HepG2 (cell line): ENCODE measurements around the gene NOL4L. TPM values are rescaled to one million over a fixed set of nuclear protein-coding genes. Genes with fewer than 3 reads are reported as not detected.
A peak's percentile ranks its signal among the peaks of the same experiment; 100 is the strongest.

Experiments used
- ESRRA ChIP-seq: sonication (generic); formaldehyde crosslinking; IDR thresholded peaks from 2 replicates; pipeline ENCODE4 v1.5.1; 2020; ENCODE audit warnings: mild to moderate bottlenecking, low read depth, missing genetic modification reagents
- FOXJ3 ChIP-seq: sonication (generic); formaldehyde crosslinking; IDR thresholded peaks from 2 replicates; pipeline ENCODE4 v1.4.0; 2020; ENCODE audit warnings: missing genetic modification reagents, mild to moderate bottlenecking, borderline replicate concordance
- HES4 ChIP-seq: sonication (generic); formaldehyde crosslinking; IDR thresholded peaks from 2 replicates; pipeline ENCODE4 v1.9.0; 2021; ENCODE audit warnings: mild to moderate bottlenecking, missing genetic modification reagents, borderline replicate concordance
- NR3C1 ChIP-seq: sonication (generic); formaldehyde crosslinking; IDR thresholded peaks from 2 replicates; pipeline ENCODE4 v1.4.0; 2020; ENCODE audit warnings: missing genetic modification reagents
- SCMH1 ChIP-seq: sonication (generic); formaldehyde crosslinking; IDR thresholded peaks from 2 replicates; pipeline ENCODE4 v1.9.0; 2021; ENCODE audit warnings: missing genetic modification reagents, mild to moderate bottlenecking, borderline replicate concordance
- TRIM24 ChIP-seq: sonication (generic); formaldehyde crosslinking; IDR thresholded peaks from 2 replicates; pipeline ENCODE4 v1.8.0; 2022; ENCODE audit warnings: mild to moderate bottlenecking, missing genetic modification reagents
- ZFP62 ChIP-seq: sonication (generic); formaldehyde crosslinking; IDR thresholded peaks from 2 replicates; pipeline ENCODE4 v1.4.0; 2020; ENCODE audit warnings: missing genetic modification reagents
- ZNF121 ChIP-seq: sonication (generic); formaldehyde crosslinking; IDR thresholded peaks from 2 replicates; pipeline ENCODE4 v1.5.0; 2020; ENCODE audit warnings: mild to moderate bottlenecking, missing genetic modification reagents
- ZNF530 ChIP-seq: sonication (generic); formaldehyde crosslinking; IDR thresholded peaks from 2 replicates; pipeline ENCODE4 v1.5.0; 2020; ENCODE audit warnings: low read depth, mild to moderate bottlenecking, missing genetic modification reagents
- ZNF75D ChIP-seq: sonication (generic); formaldehyde crosslinking; IDR thresholded peaks from 2 replicates; pipeline ENCODE4 v1.8.1; 2023; ENCODE audit warnings: missing genetic modification reagents, mild to moderate bottlenecking, borderline replicate concordance
- polyA plus RNA-seq, 8 experiments: library from polyadenylated mRNA; depleted of rRNA in 3 of 8; stranded (reverse) in 7 of 8; unstranded in 1 of 8; fragments of >200 nt; fragmentation: Illumina TruSeq in 4 of 8; extraction: Trizol in 4 of 8; gene quantifications; 2 replicates each; pipeline versions ENCODE4 v1.2.1 to v1.2.3, GENCODE V29; 2011 to 2016; ENCODE audit warnings: low read depth in 4 of 8, missing spikeins in 1 of 8, mixed read lengths in 1 of 8; ENCODE audit not compliant: insufficient read depth in 1 of 8
- total RNA-seq, 5 experiments: library from RNA; depleted of rRNA; stranded (reverse); fragments of >200 nt; fragmentation: Illumina TruSeq; extraction: Trizol; gene quantifications; 2 replicates each; pipeline ENCODE4 v1.2.3, GENCODE V29; 2016; ENCODE audit warnings: low read depth in 1 of 5
- TF ChIP-seq, protein P1 (sequence below): sonication (generic); formaldehyde crosslinking; IDR thresholded peaks from 2 replicates; pipeline ENCODE4 v1.5.1; 2020; ENCODE audit warnings: mild to moderate bottlenecking, missing genetic modification reagents
- TF ChIP-seq, protein P2 (sequence below): sonication (generic); formaldehyde crosslinking; IDR thresholded peaks from 2 replicates; pipeline ENCODE4 v1.4.0; 2020; ENCODE audit warnings: missing genetic modification reagents, borderline replicate concordance
- TF ChIP-seq, protein P3 (sequence below): sonication (generic); formaldehyde crosslinking; IDR thresholded peaks from 2 replicates; pipeline ENCODE4 v1.9.0; 2022; ENCODE audit warnings: missing genetic modification reagents, mild to moderate bottlenecking, borderline replicate concordance
- TF ChIP-seq, protein P4 (sequence below): sonication (generic); formaldehyde crosslinking; IDR thresholded peaks from 2 replicates; pipeline ENCODE4 v1.4.0; 2020; ENCODE audit warnings: missing genetic modification reagents, low read depth, mild to moderate bottlenecking, borderline replicate concordance
- TF ChIP-seq, protein P5 (sequence below): sonication (generic); formaldehyde crosslinking; IDR thresholded peaks from 2 replicates; pipeline ENCODE4 v1.5.0; 2020; ENCODE audit warnings: mild to moderate bottlenecking, missing genetic modification reagents, borderline replicate concordance

Gene NOL4L
- total and polyA plus RNA-seq, 2 of the 13 experiments (the other 11 are each of a cell fraction or from before 2014, with no cell fraction given): 16.6 to 35.4 TPM

DNA sequence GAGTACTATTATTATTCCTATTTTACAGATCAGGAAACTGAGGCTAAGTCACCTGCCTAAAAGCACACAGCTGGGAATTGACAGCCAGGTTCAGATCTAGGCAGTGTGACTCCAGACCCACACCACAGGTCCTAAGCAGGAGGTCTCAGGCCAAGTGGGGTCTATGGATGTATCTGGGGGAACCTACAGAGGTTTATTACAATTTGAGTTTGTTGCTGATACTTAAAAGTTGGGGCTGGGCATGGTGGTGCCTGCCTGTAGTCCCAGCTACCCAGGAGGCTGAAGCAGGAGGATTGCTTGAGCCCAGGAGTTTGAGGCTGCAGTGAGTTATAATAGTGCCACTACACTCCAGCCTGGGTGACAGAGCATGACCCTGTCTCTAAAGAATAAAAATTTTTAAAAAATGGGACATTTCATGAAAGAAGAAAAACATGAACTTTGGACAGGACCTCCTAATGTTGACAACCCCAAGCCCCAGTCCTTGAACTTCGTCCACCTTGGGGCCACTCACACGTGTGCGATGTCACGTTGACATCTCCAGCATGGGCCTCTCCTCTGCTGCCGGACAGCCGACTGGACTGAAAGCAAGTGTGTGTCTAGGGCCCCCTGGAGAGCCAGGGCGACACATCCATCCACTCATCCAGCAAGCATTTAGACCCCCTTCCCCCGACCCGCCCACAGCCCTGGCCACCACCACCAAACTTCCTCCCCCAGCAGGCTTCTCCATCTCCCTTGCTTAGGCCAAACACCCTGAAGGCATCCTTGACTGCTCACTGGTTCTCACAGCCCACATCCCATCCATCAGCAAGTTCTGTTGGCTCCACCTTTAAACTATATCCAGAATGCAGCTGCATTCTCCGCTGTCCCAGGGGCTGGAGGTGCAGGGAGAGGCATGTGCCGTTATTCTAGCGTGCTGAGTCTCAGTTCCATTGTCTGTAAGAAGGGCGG, 40.0 kb downstream of the NOL4L start (continued):
- TF ChIP-seq, protein P1, sequence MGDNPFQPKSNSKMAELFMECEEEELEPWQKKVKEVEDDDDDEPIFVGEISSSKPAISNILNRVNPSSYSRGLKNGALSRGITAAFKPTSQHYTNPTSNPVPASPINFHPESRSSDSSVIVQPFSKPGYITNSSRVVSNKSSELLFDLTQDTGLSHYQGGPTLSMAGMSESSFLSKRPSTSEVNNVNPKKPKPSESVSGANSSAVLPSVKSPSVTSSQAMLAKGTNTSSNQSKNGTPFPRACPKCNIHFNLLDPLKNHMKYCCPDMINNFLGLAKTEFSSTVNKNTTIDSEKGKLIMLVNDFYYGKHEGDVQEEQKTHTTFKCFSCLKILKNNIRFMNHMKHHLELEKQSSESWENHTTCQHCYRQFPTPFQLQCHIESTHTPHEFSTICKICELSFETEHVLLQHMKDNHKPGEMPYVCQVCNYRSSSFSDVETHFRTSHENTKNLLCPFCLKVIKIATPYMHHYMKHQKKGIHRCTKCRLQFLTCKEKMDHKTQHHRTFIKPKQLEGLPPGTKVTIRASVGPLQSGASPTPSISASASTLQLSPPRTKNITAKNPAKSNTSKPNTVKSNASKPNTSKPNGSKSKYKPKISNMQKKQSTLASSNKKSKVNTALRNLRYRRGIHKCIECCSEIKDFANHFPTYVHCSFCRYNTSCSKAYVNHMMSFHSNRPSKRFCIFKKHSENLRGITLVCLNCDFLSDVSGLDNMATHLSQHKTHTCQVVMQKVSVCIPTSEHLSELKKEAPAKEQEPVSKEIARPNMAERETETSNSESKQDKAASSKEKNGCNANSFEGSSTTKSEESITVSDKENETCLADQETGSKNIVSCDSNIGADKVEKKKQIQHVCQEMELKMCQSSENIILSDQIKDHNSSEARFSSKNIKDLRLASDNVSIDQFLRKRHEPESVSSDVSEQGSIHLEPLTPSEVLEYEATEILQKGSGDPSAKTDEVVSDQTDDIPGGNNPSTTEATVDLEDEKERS: peak; percentile 99
- TF ChIP-seq, protein P2, sequence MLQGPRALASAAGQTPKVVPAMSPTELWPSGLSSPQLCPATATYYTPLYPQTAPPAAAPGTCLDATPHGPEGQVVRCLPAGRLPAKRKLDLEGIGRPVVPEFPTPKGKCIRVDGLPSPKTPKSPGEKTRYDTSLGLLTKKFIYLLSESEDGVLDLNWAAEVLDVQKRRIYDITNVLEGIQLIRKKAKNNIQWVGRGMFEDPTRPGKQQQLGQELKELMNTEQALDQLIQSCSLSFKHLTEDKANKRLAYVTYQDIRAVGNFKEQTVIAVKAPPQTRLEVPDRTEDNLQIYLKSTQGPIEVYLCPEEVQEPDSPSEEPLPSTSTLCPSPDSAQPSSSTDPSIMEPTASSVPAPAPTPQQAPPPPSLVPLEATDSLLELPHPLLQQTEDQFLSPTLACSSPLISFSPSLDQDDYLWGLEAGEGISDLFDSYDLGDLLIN (CRISPR knock-in tag): 0 out of 2 replicates have a peak, but pooled peaks have one; percentile 5
- TF ChIP-seq, protein P3, sequence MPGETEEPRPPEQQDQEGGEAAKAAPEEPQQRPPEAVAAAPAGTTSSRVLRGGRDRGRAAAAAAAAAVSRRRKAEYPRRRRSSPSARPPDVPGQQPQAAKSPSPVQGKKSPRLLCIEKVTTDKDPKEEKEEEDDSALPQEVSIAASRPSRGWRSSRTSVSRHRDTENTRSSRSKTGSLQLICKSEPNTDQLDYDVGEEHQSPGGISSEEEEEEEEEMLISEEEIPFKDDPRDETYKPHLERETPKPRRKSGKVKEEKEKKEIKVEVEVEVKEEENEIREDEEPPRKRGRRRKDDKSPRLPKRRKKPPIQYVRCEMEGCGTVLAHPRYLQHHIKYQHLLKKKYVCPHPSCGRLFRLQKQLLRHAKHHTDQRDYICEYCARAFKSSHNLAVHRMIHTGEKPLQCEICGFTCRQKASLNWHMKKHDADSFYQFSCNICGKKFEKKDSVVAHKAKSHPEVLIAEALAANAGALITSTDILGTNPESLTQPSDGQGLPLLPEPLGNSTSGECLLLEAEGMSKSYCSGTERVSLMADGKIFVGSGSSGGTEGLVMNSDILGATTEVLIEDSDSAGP (CRISPR knock-in tag): peak; percentile 87
- peak; percentile 69 for TF ChIP-seq ZNF121 (CRISPR knock-in tag)
- no peak for TF ChIP-seq SCMH1 (CRISPR knock-in tag)
- TF ChIP-seq TRIM24: peak; percentile 84
- TF ChIP-seq ZNF530: no peak
- TF ChIP-seq ZFP62 (CRISPR knock-in tag): no peak
- TF ChIP-seq, protein P4, sequence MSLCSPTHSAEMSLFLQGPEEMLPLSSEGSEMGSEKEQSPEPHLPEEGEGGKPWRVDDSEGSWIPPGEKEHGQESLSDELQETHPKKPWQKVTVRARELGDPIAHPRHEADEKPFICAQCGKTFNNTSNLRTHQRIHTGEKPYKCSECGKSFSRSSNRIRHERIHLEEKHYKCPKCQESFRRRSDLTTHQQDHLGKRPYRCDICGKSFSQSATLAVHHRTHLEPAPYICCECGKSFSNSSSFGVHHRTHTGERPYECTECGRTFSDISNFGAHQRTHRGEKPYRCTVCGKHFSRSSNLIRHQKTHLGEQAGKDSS: peak; percentile 98; the same call in 1 of the 2 replicates
- peak; percentile 97 for TF ChIP-seq FOXJ3 (CRISPR knock-in tag)
- TF ChIP-seq HES4 (CRISPR knock-in tag): peak; percentile 86
- no peak for TF ChIP-seq ZNF75D (CRISPR knock-in tag)
- TF ChIP-seq, protein P5, sequence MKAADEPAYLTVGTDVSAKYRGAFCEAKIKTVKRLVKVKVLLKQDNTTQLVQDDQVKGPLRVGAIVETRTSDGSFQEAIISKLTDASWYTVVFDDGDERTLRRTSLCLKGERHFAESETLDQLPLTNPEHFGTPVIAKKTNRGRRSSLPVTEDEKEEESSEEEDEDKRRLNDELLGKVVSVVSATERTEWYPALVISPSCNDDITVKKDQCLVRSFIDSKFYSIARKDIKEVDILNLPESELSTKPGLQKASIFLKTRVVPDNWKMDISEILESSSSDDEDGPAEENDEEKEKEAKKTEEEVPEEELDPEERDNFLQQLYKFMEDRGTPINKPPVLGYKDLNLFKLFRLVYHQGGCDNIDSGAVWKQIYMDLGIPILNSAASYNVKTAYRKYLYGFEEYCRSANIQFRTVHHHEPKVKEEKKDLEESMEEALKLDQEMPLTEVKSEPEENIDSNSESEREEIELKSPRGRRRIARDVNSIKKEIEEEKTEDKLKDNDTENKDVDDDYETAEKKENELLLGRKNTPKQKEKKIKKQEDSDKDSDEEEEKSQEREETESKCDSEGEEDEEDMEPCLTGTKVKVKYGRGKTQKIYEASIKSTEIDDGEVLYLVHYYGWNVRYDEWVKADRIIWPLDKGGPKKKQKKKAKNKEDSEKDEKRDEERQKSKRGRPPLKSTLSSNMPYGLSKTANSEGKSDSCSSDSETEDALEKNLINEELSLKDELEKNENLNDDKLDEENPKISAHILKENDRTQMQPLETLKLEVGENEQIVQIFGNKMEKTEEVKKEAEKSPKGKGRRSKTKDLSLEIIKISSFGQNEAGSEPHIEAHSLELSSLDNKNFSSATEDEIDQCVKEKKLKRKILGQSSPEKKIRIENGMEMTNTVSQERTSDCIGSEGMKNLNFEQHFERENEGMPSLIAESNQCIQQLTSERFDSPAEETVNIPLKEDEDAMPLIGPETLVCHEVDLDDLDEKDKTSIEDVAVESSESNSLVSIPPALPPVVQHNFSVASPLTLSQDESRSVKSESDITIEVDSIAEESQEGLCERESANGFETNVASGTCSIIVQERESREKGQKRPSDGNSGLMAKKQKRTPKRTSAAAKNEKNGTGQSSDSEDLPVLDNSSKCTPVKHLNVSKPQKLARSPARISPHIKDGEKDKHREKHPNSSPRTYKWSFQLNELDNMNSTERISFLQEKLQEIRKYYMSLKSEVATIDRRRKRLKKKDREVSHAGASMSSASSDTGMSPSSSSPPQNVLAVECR: peak; percentile 94; the same call in 1 of the 2 replicates
- TF ChIP-seq NR3C1 (CRISPR knock-in tag): no peak
- TF ChIP-seq ESRRA (CRISPR knock-in tag): peak; percentile 98
